HepG2 (cell line): ENCODE results near the gene CHML. TPM values are rescaled to one million over a fixed set of nuclear protein-coding genes. Genes with fewer than 3 reads are reported as not detected.
A peak's percentile ranks its signal among the peaks of the same experiment; 100 is the strongest.

Source experiments
- ATAC-seq: fragments of 200-7000 bp; cut with Tn5 transposase; 3 replicates; pipeline ENCODE4 v1.9.1; 2020; ENCODE audit warnings: mild to moderate bottlenecking, moderate library complexity
- BruUV-seq: library from RNA; stranded (reverse); fragments of 400-500 nt; replicated peaks from 2 replicates; lab custom pipeline; 2021; lab: Mats Ljungman, UMichigan
- CTCF ChIA-PET: fragments of 300-600 bp; formaldehyde crosslinking; extraction: SDS; loops from one replicate; lab custom pipeline; 2021; ENCODE audit warnings: low total read pairs, inconsistent platforms, low intra/inter-chr PET ratio; lab: Yijun Ruan, JAX
- POLR2A ChIA-PET: fragments of 350-600 bp; sonication (Branson Sonifier 250); formaldehyde crosslinking; loops from one replicate; lab custom pipeline; 2020; ENCODE audit warnings: antibody characterized with exemption, inconsistent platforms; lab: Yijun Ruan, JAX
- DNase-seq: peaks from one replicate; pipeline ENCODE4 v3.0.0-alpha.2; 2015; ENCODE audit warnings: low spot score
- FAIRE-seq: peaks from 3 replicates; lab custom pipeline; 2011; peaks lifted over from hg19 to GRCh38; lab: Jason Lieb, UNC
- H2AFZ ChIP-seq: one replicate; pipeline ENCODE4 v1.6.1; 2011; ENCODE audit warnings: low read length, inconsistent platforms
- H3K27ac ChIP-seq: fragments of 300-600 bp; 3 replicates; pipeline ENCODE4 v1.8.0; 2011; ENCODE audit warnings: mixed run types, mild to moderate bottlenecking, mixed read lengths, low read length, inconsistent platforms; ENCODE audit not compliant: insufficient read depth; ENCODE audit errors: extremely low read length
- H3K27me3 ChIP-seq, 2 experiments: fragments of 200-600 bp in 1 of 2; 2 replicates in 1 of 2; 3 replicates in 1 of 2; pipeline versions ENCODE4 v1.6.0 to v1.8.0; 2011; ENCODE audit warnings: low read length in 2 of 2, mild to moderate bottlenecking in 2 of 2, moderate library complexity in 2 of 2, inconsistent platforms in 1 of 2; ENCODE audit not compliant: insufficient read depth in 2 of 2, control insufficient read depth in 1 of 2
- H3K36me3 ChIP-seq, 2 experiments: fragments of 200-600 bp in 1 of 2; replicated peaks in 1 of 2; 2 replicates in 1 of 2; 3 replicates in 1 of 2; pipeline versions ENCODE4 v1.5.1 to v1.8.0; 2011; ENCODE audit warnings: low read length in 2 of 2, inconsistent platforms in 1 of 2; ENCODE audit not compliant: insufficient read depth in 2 of 2, control insufficient read depth in 1 of 2
- H3K4me1 ChIP-seq: 2 replicates; pipeline ENCODE4 v1.5.1; 2012; ENCODE audit warnings: low read length, inconsistent platforms; ENCODE audit not compliant: insufficient read depth
- H3K4me2 ChIP-seq: 2 replicates; pipeline ENCODE4 v1.6.0; 2011; ENCODE audit warnings: low read depth, low read length, inconsistent platforms
- H3K4me3 ChIP-seq, 3 experiments: fragments of 200-600 bp in 1 of 3; sonication (generic), shearing (Covaris generic) in 1 of 3; replicated peaks in 1 of 3; 2 replicates each; pipeline ENCODE4 v1.5.1; 2011 to 2016; ENCODE audit warnings: low read length in 3 of 3, inconsistent platforms in 2 of 3, low read depth in 2 of 3, mild to moderate bottlenecking in 2 of 3, control low read depth in 1 of 3, mixed read lengths in 1 of 3; ENCODE audit not compliant: insufficient read depth in 1 of 3
- H3K79me2 ChIP-seq: one replicate; pipeline ENCODE4 v1.6.1; 2011; ENCODE audit warnings: low read length, inconsistent platforms; ENCODE audit not compliant: insufficient read depth
- H3K9ac ChIP-seq: 2 replicates; pipeline ENCODE4 v1.6.0; 2011; ENCODE audit warnings: mild to moderate bottlenecking, low read depth, low read length, inconsistent platforms; ENCODE audit not compliant: insufficient read depth
- H3K9me3 ChIP-seq: 2 replicates; pipeline ENCODE4 v1.5.1; 2012; ENCODE audit warnings: mild to moderate bottlenecking, low read length
- H4K20me1 ChIP-seq: 2 replicates; pipeline ENCODE4 v1.6.0; 2011; ENCODE audit warnings: inconsistent platforms, mild to moderate bottlenecking, low read length, moderate library complexity; ENCODE audit not compliant: insufficient read depth
- ARID3A ChIP-seq: IDR thresholded peaks from 2 replicates; pipeline ENCODE4 v1.6.1; 2012; ENCODE audit warnings: low read depth, low read length, improper control_type of control experiment
- ATF7 ChIP-seq, 2 experiments: fragments of 450-650 bp in 1 of 2; sonication (generic) in 1 of 2; formaldehyde crosslinking in 1 of 2; IDR thresholded peaks; 2 replicates each; pipeline versions ENCODE4 v1.4.0 to v1.6.1; 2016 to 2020; ENCODE audit warnings: antibody characterized with exemption in 1 of 2, mild to moderate bottlenecking in 1 of 2, missing genetic modification reagents in 1 of 2
- FOXP1 ChIP-seq, 2 experiments: fragments of 450-650 bp in 1 of 2; IDR thresholded peaks; 2 replicates each; pipeline ENCODE4 v1.6.1; 2017 to 2018; ENCODE audit warnings: antibody characterized with exemption in 1 of 2
- KAT7 ChIP-seq: IDR thresholded peaks from 2 replicates; pipeline ENCODE4 v1.6.1; 2018; ENCODE audit warnings: borderline replicate concordance, missing compliant biosample characterization
- KDM3A ChIP-seq: IDR thresholded peaks from 2 replicates; pipeline ENCODE4 v1.6.1; 2018; ENCODE audit warnings: low read depth, missing compliant biosample characterization
- PHB2 ChIP-seq: fragments of 450-650 bp; IDR thresholded peaks from 2 replicates; pipeline ENCODE4 v1.6.1; 2018; ENCODE audit not compliant: partially characterized antibody
- SKI ChIP-seq: fragments of 450-650 bp; IDR thresholded peaks from one replicate; pipeline ENCODE4 v1.6.1; 2018; ENCODE audit warnings: mild to moderate bottlenecking; ENCODE audit not compliant: partially characterized antibody
- SMARCC2 ChIP-seq: fragments of 450-650 bp; IDR thresholded peaks from 2 replicates; pipeline ENCODE4 v1.6.1; 2017; ENCODE audit warnings: antibody characterized with exemption, mild to moderate bottlenecking
- SMARCE1 ChIP-seq: fragments of 450-650 bp; IDR thresholded peaks from 2 replicates; pipeline ENCODE4 v1.6.1; 2017; ENCODE audit warnings: borderline replicate concordance
- ZBTB34 ChIP-seq: sonication (generic); formaldehyde crosslinking; IDR thresholded peaks from 2 replicates; pipeline ENCODE4 v1.8.0; 2022; ENCODE audit warnings: mild to moderate bottlenecking, missing genetic modification reagents
- ZNF550 ChIP-seq: sonication (generic); formaldehyde crosslinking; IDR thresholded peaks from 2 replicates; pipeline ENCODE4 v1.4.0; 2020; ENCODE audit warnings: mild to moderate bottlenecking, missing genetic modification reagents, borderline replicate concordance
- ZNF609 ChIP-seq: sonication (generic); formaldehyde crosslinking; IDR thresholded peaks from 2 replicates; pipeline ENCODE4 v1.4.0; 2020; ENCODE audit warnings: mild to moderate bottlenecking, missing genetic modification reagents, borderline replicate concordance
- ZNF672 ChIP-seq: sonication (generic); formaldehyde crosslinking; IDR thresholded peaks from 2 replicates; pipeline ENCODE4 v1.8.1; 2022; ENCODE audit warnings: missing genetic modification reagents
- ZNF782 ChIP-seq: sonication (generic); formaldehyde crosslinking; IDR thresholded peaks from 2 replicates; pipeline ENCODE4 v1.4.0; 2020; ENCODE audit warnings: missing genetic modification reagents, mild to moderate bottlenecking, borderline replicate concordance
- WGBS: methylation state at CpG from one replicate; pipeline ENCODE4 v1.1.6; 2017; ENCODE audit warnings: low lambda C conversion rate; 5-methylcytosine and 5-hydroxymethylcytosine counted together
- in situ Hi-C: cut with HindIII; loops from 2 replicates; pipeline ENCODE4 v1.10.0; 2017; ENCODE audit warnings: low pct_unique_long_range_greater_than_20kb; ENCODE audit not compliant: extremely low pct_ligation_motif_present
- intact Hi-C: fragments of 100-400 bp; cut with micrococcal nuclease; formaldehyde crosslinking; loops from one replicate; pipeline ENCODE4 v1.10.0; 2022; ENCODE audit not compliant: unreplicated experiment
- polyA plus RNA-seq, 8 experiments: library from polyadenylated mRNA; depleted of rRNA in 3 of 8; stranded (reverse) in 7 of 8; unstranded in 1 of 8; fragments of >200 nt; fragmentation: Illumina TruSeq in 4 of 8; extraction: Trizol in 4 of 8; gene quantifications; 2 replicates each; pipeline versions ENCODE4 v1.2.1 to v1.2.3, GENCODE V29; 2011 to 2016; ENCODE audit warnings: low read depth in 4 of 8, missing spikeins in 1 of 8, mixed read lengths in 1 of 8; ENCODE audit not compliant: insufficient read depth in 1 of 8
- total RNA-seq, 5 experiments: library from RNA; depleted of rRNA; stranded (reverse); fragments of >200 nt; fragmentation: Illumina TruSeq; extraction: Trizol; gene quantifications; 2 replicates each; pipeline ENCODE4 v1.2.3, GENCODE V29; 2016; ENCODE audit warnings: low read depth in 1 of 5
- TF ChIP-seq, protein P1 (sequence below): sonication (generic); formaldehyde crosslinking; IDR thresholded peaks from 2 replicates; pipeline ENCODE4 v1.4.0; 2020; ENCODE audit warnings: missing genetic modification reagents

CHML gene
- total and polyA plus RNA-seq, 2 of the 13 experiments (the other 11 are each of a cell fraction or from before 2014, with no cell fraction given) = 5.2 to 16.7 TPM

- TF ChIP-seq ZBTB34 (CRISPR knock-in tag) (no peak), KAT7 (CRISPR knock-in tag) (no peak), ZNF550 (CRISPR knock-in tag) (no peak), SMARCC2 (no peak)
- TF ChIP-seq, protein P1, sequence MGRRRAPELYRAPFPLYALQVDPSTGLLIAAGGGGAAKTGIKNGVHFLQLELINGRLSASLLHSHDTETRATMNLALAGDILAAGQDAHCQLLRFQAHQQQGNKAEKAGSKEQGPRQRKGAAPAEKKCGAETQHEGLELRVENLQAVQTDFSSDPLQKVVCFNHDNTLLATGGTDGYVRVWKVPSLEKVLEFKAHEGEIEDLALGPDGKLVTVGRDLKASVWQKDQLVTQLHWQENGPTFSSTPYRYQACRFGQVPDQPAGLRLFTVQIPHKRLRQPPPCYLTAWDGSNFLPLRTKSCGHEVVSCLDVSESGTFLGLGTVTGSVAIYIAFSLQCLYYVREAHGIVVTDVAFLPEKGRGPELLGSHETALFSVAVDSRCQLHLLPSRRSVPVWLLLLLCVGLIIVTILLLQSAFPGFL = no peak
These were observed 13.8 kb upstream of the CHML start (continued) for GRCh38 chr1:241654019-241654418.

DNA sequence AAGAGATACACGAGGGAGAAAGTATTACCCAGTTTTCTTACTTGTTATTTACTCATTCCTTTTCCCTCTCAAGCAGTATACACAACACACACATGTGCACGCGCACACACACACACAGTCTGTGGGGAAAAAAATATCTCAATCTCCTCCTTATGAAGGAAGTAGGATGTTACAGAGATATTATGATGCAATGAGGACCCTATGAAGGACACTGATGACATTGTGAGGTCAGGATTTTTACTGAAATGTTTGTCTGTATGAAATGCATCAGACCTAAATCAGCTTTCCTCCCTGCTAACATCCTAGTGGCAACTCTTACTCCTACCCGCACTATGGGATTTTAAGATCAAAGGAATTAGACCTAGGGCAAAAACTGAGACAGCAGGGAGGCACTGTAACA, 11.8 kb upstream of the CHML start, which contains the start of gene WDR64:
WDR64 (plus strand) TSS at position 270 of the 400 bp plus-strand sequence. CDS start 204 bp downstream, outside the sequence.
- no peaks in the 10 kb centered on the region for H3K27me3 ChIP-seq
- no peaks in the 10 kb centered on the region for H3K36me3 ChIP-seq
- no peaks in the 10 kb centered on the region for H3K79me2 ChIP-seq
- H3K4me1 ChIP-seq = no peaks in the 10 kb centered on the region
- no peak within 1 kb of the TSS for H2AFZ ChIP-seq
- no peak within 1 kb of the TSS for H3K9ac ChIP-seq
- H3K9me3 ChIP-seq = no peaks in the 10 kb centered on the region
- no peak for ATAC-seq
- H4K20me1 ChIP-seq = no peaks in the 10 kb centered on the region
- DNase-seq = no peak
- H3K4me2 ChIP-seq = no peak within 1 kb of the TSS
- in situ Hi-C loops (no loop called here), intact Hi-C loops (no loop called here)
- POLR2A ChIA-PET = no interaction called here
- H3K27ac ChIP-seq = no peak within 1 kb of the TSS
- no peak within 1 kb of the TSS for H3K4me3 ChIP-seq
- WGBS = 56% methylated on average over 4 of the region's 4 CpGs
- BruUV-seq = no TSS peak
- CTCF ChIA-PET = no interaction called here
- no peak for FAIRE-seq
- TF ChIP-seq ARID3A (no peak), ATF7 (IDR thresholded peaks at IDR 0.05) (0 out of 2 replicates have a peak, but pooled peaks have one; percentile 4), ATF7 (CRISPR knock-in tag; IDR thresholded peaks at IDR 0.05) (no peak), ZNF609 (CRISPR knock-in tag) (no peak), SMARCE1 (no peak), PHB2 (no peak), ZNF782 (CRISPR knock-in tag) (no peak), SKI (no peak), FOXP1 (IDR thresholded peaks at IDR 0.05) (no peak), FOXP1 (CRISPR knock-in tag; IDR thresholded peaks at IDR 0.05) (no peak), ZNF672 (no peak), KDM3A (CRISPR knock-in tag) (no peak)
